GM12878 (cell line): ENCODE measurements around the gene DIS3L2. TPM values are rescaled to one million over a fixed set of nuclear protein-coding genes. Genes with fewer than 3 reads are reported as not detected.

ENCODE experiments used
- ATAC-seq: fragments of 200-7000 bp; cut with Tn5 transposase; 3 replicates; pipeline ENCODE4 v1.9.1; 2020; ENCODE audit warnings: mild to moderate bottlenecking, moderate library complexity
- BruUV-seq: library from RNA; stranded (reverse); fragments of 400-500 nt; replicated peaks from 2 replicates; lab custom pipeline; 2021; lab: Mats Ljungman, UMichigan
- CTCF ChIA-PET: fragments of 300-600 bp; sonication (Branson Sonifier 250); formaldehyde crosslinking; extraction: SDS; loops from one replicate; lab custom pipeline; 2021; ENCODE audit warnings: inconsistent platforms; lab: Yijun Ruan, JAX
- POLR2A ChIA-PET: fragments of 350-600 bp; formaldehyde crosslinking; extraction: SDS; loops from one replicate; lab custom pipeline; 2021; ENCODE audit warnings: inconsistent platforms; lab: Charles Lee
- RAD21 ChIA-PET: fragments of 300-600 bp; sonication (Branson Sonifier 250); formaldehyde crosslinking; loops from one replicate; lab custom pipeline; 2023; ENCODE audit warnings: antibody characterized with exemption; ENCODE audit not compliant: unreplicated experiment; lab: Charles Lee
- SMC1A ChIA-PET: fragments of 300-600 bp; sonication (Branson Sonifier 250); formaldehyde crosslinking; loops from one replicate; lab custom pipeline; 2023; ENCODE audit not compliant: unreplicated experiment, uncharacterized antibody; lab: Charles Lee
- DNase-seq: peaks from one replicate; pipeline ENCODE4 v3.0.0-alpha.2; 2011; ENCODE audit warnings: low read depth, low spot score
- FAIRE-seq: peaks from 3 replicates; lab custom pipeline; 2011; peaks lifted over from hg19 to GRCh38; lab: Jason Lieb, UNC
- H2AFZ ChIP-seq: 2 replicates; pipeline ENCODE4 v1.6.0; 2011; ENCODE audit warnings: low read depth, low read length, control low read depth; ENCODE audit not compliant: control insufficient read depth
- H3K27ac ChIP-seq: 2 replicates; pipeline ENCODE4 v1.5.1; 2011; ENCODE audit warnings: control low read depth; ENCODE audit not compliant: control insufficient read depth, insufficient read depth
- H3K27me3 ChIP-seq, 2 experiments: replicated peaks in 1 of 2; 2 replicates each; pipeline versions ENCODE4 v1.6.0 to v1.6.1; 2011; ENCODE audit warnings: low read length in 1 of 2; ENCODE audit not compliant: control insufficient read depth in 2 of 2, insufficient read depth in 2 of 2
- H3K36me3 ChIP-seq, 2 experiments: 2 replicates each; pipeline ENCODE4 v1.5.1; 2011; ENCODE audit warnings: low read length in 1 of 2; ENCODE audit not compliant: control insufficient read depth in 2 of 2, insufficient read depth in 2 of 2
- H3K4me1 ChIP-seq: 2 replicates; pipeline ENCODE4 v1.6.1; 2011; ENCODE audit warnings: mild to moderate bottlenecking, low read length, moderate library complexity, mixed read lengths; ENCODE audit not compliant: control insufficient read depth, insufficient read depth
- H3K4me2 ChIP-seq: 2 replicates; pipeline ENCODE4 v1.6.0; 2011; ENCODE audit warnings: control low read depth; ENCODE audit not compliant: control insufficient read depth, insufficient read depth
- H3K4me3 ChIP-seq: fragments of 200-600 bp; sonication (generic); 2 replicates; pipeline ENCODE4 v1.5.1; 2016
- H3K79me2 ChIP-seq: 2 replicates; pipeline ENCODE4 v1.6.0; 2011; ENCODE audit warnings: low read length; ENCODE audit not compliant: control insufficient read depth, insufficient read depth
- H3K9ac ChIP-seq: 2 replicates; pipeline ENCODE4 v1.8.0; 2011; ENCODE audit warnings: low read length, control low read depth, mixed read lengths; ENCODE audit not compliant: control insufficient read depth, insufficient read depth
- H3K9me3 ChIP-seq: replicated peaks from 3 replicates; pipeline ENCODE4 v1.5.1; 2011; ENCODE audit warnings: mild to moderate bottlenecking, low read length; ENCODE audit not compliant: control insufficient read depth, insufficient read depth
- H4K20me1 ChIP-seq: 2 replicates; pipeline ENCODE4 v1.6.0; 2011; ENCODE audit not compliant: control insufficient read depth, insufficient read depth
- ASH2L ChIP-seq: fragments of 300-600, 200-600 bp; sonication (generic); IDR thresholded peaks from 2 replicates; pipeline ENCODE4 v1.6.1; 2017; ENCODE audit warnings: low read depth, mild to moderate bottlenecking, borderline replicate concordance
- BACH1 ChIP-seq: fragments of 450-650 bp; IDR thresholded peaks from 2 replicates; pipeline ENCODE4 v1.6.1; 2017; ENCODE audit warnings: mild to moderate bottlenecking, borderline replicate concordance
- CBFB ChIP-seq: IDR thresholded peaks from 2 replicates; pipeline ENCODE4 v1.6.1; 2016; ENCODE audit warnings: antibody characterized with exemption, low read depth
- NR2F1 ChIP-seq: fragments of 450-650 bp; conservative IDR thresholded peaks from 2 replicates; pipeline ENCODE4 v1.6.1; 2017; ENCODE audit warnings: mild to moderate bottlenecking
- PAX8 ChIP-seq: fragments of 450-650 bp; IDR thresholded peaks from 2 replicates; pipeline ENCODE4 v1.6.1; 2017; ENCODE audit warnings: mild to moderate bottlenecking, moderate library complexity
- PBX3 ChIP-seq: IDR thresholded peaks from 2 replicates; pipeline ENCODE4 v1.6.1; 2011; ENCODE audit warnings: mild to moderate bottlenecking, low read depth, low read length, moderate library complexity; ENCODE audit not compliant: insufficient replicate concordance
- SMC3 ChIP-seq: IDR thresholded peaks from 2 replicates; pipeline ENCODE4 v1.6.1; 2011; ENCODE audit warnings: low read length, improper control_type of control experiment, borderline replicate concordance
- SP1 ChIP-seq: IDR thresholded peaks from one replicate; pipeline ENCODE4 v1.6.1; 2011; ENCODE audit warnings: low read depth, low read length
- SUPT20H ChIP-seq: IDR thresholded peaks from 2 replicates; pipeline ENCODE4 v1.6.1; 2011; ENCODE audit warnings: low read depth, mild to moderate bottlenecking, low read length, moderate library complexity, borderline replicate concordance; ENCODE audit not compliant: control insufficient read depth
- TAF1 ChIP-seq: IDR thresholded peaks from 2 replicates; pipeline ENCODE4 v1.6.1; 2011; ENCODE audit warnings: mild to moderate bottlenecking, low read depth, low read length, borderline replicate concordance
- WGBS: methylation state at CpG from one replicate; pipeline ENCODE4 v1.1.6; 2016; ENCODE audit warnings: low lambda C conversion rate; ENCODE audit not compliant: insufficient replicate concordance, insufficient coverage; ENCODE audit errors: missing lambda C conversion rate; 5-methylcytosine and 5-hydroxymethylcytosine counted together
- in situ Hi-C: fragments of 300-500 bp; cut with MboI; formaldehyde crosslinking; loops from 9 replicates; pipeline ENCODE4 v1.14.3; 2018; ENCODE audit warnings: mixed read lengths
- intact Hi-C: fragments of 100-400 bp; cut with micrococcal nuclease; formaldehyde crosslinking; loops from one replicate; pipeline ENCODE4 v1.14.2; 2022; ENCODE audit not compliant: unreplicated experiment
- polyA plus RNA-seq, 11 experiments: library from polyadenylated mRNA; depleted of rRNA in 4 of 11; unstranded in 6 of 11; stranded (reverse) in 5 of 11; fragments of >200 nt; fragmentation: Nextera tagmentation in 4 of 11; fragmentation: Illumina TruSeq in 1 of 11; extraction: Ambion mirVana in 4 of 11; extraction: Trizol in 1 of 11; gene quantifications; 1 replicate in 1 of 11; 2 replicates in 10 of 11; pipeline versions ENCODE4 v1.2.1 to v1.2.3, GENCODE V29; 2011 to 2016; ENCODE audit warnings: inconsistent platforms in 2 of 11, missing spikeins in 2 of 11, low read depth in 1 of 11
- total RNA-seq, 4 experiments: library from RNA; depleted of rRNA in 3 of 4; stranded (reverse); fragments of >200 nt in 3 of 4; fragmentation: Illumina TruSeq in 1 of 4; extraction: Trizol in 1 of 4; gene quantifications; 2 replicates each; pipeline versions ENCODE4 v1.2.1 to v1.2.3, GENCODE V29; 2013 to 2021
- TF ChIP-seq, protein P1 (sequence below): IDR thresholded peaks from 2 replicates; pipeline ENCODE4 v1.6.1; 2011; ENCODE audit warnings: low read depth, mild to moderate bottlenecking, low read length, moderate library complexity, borderline replicate concordance; ENCODE audit errors: extremely low read depth

DIS3L2 gene
- total and polyA plus RNA-seq, 10 of the 15 experiments (the other 5 are each of a cell fraction or from before 2014, with no cell fraction given) = 3.5 to 27.1 (median 16.0) TPM

- 82% methylated on average over 4 of the region's 4 CpGs for WGBS
- intact Hi-C loops = no loop called here
- no TSS peak for BruUV-seq
- FAIRE-seq (no peak), DNase-seq (no peak), ATAC-seq (no peak)
- Histone ChIP-seq H3K27me3 (no peaks in the 10 kb centered on the region), H3K9me3 (no peaks in the 10 kb centered on the region), H3K4me1 (peaks cover 9% of the 10 kb centered on the region; the same call in 1 of the 2 replicates), H2AFZ (no peak overlapping the region), H3K27ac (no peak overlapping the region), H4K20me1 (no peaks in the 10 kb centered on the region), H3K4me3 (no peak overlapping the region), H3K36me3 (peaks cover 2 to 3% of the 10 kb centered on the region in 2 experiments; a peak in 2 of 4 replicates), H3K4me2 (no peak overlapping the region), H3K79me2 (no peaks in the 10 kb centered on the region), H3K9ac (no peak overlapping the region)
- CTCF ChIA-PET = no interaction called here
- in situ Hi-C loops = no loop called here
- POLR2A ChIA-PET = no interaction called here
- RAD21 ChIA-PET = no interaction called here
- TF ChIP-seq SP1 = no peak
- TF ChIP-seq, protein P1, sequence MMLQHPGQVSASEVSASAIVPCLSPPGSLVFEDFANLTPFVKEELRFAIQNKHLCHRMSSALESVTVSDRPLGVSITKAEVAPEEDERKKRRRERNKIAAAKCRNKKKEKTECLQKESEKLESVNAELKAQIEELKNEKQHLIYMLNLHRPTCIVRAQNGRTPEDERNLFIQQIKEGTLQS = no peak
- TF ChIP-seq CBFB = no peak
- TF ChIP-seq NR2F1 = no peak
- no peak for TF ChIP-seq TAF1
- TF ChIP-seq ASH2L = no peak
- no peak for TF ChIP-seq BACH1
- TF ChIP-seq SMC3 = no peak
- TF ChIP-seq SUPT20H = no peak
- no peak for TF ChIP-seq PBX3
- no peak for TF ChIP-seq PAX8
- SMC1A ChIA-PET = no interaction called here
Measured at GRCh38 chr2:232014681-232015080, 53.2 kb downstream of the DIS3L2 start.
